Posterior cingulate gyrus (tissue), 11 donors: ENCODE measurements around the gene SEMA5B.
A peak's percentile ranks its signal among the peaks of the same experiment; 100 is the strongest.

Source experiments
- DNase-seq, 10 donors: peaks; one replicate each; pipeline versions ENCODE4 v3.0.0 to v3.0.0-alpha.2; 2020 to 2021; ENCODE audit warnings: mixed read lengths in 3 of 10
- intact Hi-C: fragments of 100-400 bp; cut with DNase I; formaldehyde crosslinking; loops from one replicate; pipeline ENCODE4 v1.15.1; 2023

The SEMA5B gene, protein sequence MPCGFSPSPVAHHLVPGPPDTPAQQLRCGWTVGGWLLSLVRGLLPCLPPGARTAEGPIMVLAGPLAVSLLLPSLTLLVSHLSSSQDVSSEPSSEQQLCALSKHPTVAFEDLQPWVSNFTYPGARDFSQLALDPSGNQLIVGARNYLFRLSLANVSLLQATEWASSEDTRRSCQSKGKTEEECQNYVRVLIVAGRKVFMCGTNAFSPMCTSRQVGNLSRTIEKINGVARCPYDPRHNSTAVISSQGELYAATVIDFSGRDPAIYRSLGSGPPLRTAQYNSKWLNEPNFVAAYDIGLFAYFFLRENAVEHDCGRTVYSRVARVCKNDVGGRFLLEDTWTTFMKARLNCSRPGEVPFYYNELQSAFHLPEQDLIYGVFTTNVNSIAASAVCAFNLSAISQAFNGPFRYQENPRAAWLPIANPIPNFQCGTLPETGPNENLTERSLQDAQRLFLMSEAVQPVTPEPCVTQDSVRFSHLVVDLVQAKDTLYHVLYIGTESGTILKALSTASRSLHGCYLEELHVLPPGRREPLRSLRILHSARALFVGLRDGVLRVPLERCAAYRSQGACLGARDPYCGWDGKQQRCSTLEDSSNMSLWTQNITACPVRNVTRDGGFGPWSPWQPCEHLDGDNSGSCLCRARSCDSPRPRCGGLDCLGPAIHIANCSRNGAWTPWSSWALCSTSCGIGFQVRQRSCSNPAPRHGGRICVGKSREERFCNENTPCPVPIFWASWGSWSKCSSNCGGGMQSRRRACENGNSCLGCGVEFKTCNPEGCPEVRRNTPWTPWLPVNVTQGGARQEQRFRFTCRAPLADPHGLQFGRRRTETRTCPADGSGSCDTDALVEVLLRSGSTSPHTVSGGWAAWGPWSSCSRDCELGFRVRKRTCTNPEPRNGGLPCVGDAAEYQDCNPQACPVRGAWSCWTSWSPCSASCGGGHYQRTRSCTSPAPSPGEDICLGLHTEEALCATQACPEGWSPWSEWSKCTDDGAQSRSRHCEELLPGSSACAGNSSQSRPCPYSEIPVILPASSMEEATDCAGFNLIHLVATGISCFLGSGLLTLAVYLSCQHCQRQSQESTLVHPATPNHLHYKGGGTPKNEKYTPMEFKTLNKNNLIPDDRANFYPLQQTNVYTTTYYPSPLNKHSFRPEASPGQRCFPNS

DNA sequence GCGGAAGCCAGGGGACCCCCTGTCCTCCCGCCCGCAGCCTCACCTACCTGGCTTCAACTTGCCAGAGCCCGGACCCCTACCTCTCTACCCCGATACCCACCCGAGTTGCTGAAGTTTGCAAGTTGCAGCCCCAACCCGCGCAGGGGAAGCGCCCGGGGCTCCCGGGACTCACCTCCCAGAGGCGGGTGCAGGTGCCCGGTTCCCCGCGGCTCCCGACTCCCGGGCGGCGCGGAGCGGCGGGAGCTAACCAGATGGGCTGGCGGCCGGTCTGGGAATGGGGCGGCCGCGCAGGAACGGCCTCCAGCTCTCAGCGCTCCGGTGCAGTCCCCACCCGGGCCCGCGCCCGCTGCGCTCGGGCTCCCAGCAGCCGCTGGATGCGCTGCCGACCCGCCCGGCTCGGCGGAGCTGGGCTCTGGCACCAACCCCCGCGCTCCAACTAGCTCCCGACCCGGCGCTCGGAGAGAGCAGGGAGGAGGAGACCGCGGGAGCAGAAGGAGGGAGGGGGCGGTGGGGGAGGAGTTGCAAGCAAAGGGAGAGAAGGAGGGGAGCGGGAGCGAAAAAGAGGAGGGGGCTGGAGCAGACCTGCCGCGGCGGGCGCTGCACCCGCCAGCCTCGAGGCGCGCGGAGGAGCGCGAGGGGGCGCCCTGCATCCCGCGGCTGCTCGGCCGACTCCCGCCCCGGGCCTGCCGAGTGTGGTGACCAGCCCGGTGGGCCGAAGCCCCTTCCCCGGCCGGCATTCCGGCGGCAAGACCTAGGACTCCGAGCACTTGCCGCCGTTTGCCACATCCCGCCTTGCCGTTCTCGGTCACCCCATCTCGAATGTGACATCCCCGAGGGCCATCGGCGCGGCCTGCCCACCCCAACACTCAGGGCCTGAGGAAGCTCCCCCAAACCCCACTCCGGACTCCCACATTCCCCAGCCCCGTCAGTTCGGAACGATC, at the start of gene SEMA5B:
Gene SEMA5B, minus strand, starts transcription at position 472 of the 941 bp plus-strand sequence. CDS start 66,500 bp downstream, outside the sequence.
- DNase-seq: peak in 9 of 10 donors; percentile 13 to 92 (median 39)
- intact Hi-C loops: loop anchor here (1.0 to 5.0 kb wide), 5 partner anchors 35 to 235 kb away; partner anchors contain the start of genes HSPBAP1 and PDIA5

DNA sequence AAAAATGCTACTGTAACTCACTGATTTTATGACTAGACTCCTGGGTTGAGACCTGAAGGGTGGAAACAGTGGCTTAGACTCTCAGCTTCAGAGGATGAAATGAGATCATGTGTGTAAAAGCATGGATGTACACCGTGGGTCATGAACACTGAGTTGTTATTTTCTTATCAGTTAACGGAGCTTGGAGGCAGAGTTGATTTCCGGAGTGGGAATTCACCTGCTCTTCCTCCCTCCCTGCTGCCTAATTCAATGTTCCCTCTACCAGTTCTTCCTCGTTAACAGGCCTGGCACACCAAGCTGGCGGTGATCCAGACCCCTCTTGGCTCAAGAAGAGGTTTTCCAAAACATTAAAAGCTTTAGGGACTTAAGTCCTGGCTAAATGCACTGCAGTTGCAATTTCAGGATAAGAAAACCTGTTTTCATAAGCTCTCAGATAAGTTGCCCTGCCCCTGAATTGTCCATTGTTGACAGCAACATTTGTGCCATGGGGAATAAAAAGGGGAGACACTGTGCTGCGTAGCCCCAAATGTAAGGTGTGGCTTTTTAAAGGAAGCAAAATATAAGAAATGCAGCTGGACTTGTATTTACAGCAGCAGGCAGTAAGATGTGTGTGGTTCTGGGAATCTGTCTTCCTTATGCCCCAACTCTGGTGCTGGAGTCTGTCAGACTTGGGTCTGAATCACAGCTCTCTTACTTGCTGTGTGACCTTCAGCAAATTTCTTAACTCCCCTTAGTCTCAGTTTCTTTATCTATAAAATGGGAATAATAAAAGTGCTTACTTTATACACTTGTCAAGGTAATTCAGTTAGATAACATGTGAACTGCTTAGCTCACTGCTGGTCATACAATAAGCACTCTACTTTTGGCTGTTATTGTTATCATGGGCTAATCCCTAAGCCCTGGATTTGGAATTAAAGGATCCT, 49.2 kb upstream of the SEMA5B start:
- intact Hi-C loops: no loop called here
- DNase-seq: peak in 5 of 10 donors; percentile 42 to 88 (median 52)

DNA sequence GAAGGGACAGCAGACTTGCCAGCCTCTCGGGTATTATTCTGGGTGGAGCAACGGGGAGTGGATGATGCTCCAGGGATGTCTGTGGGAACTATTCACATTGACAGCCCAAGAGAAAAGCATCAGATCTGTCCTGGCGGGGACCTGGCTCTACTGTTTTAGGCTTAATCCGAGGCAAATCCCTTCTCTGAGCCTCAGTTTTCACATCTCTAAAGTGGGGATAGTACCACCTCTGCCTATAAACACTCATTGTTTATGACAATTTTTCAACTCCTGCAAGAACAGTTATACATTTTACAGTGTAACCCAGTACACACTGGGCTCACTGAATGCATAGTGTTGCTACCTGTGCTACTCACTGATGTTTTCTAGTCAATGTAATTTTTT, 48.5 kb upstream of the SEMA5B start:
- DNase-seq: no peak
- intact Hi-C loops: no loop called here

DNA sequence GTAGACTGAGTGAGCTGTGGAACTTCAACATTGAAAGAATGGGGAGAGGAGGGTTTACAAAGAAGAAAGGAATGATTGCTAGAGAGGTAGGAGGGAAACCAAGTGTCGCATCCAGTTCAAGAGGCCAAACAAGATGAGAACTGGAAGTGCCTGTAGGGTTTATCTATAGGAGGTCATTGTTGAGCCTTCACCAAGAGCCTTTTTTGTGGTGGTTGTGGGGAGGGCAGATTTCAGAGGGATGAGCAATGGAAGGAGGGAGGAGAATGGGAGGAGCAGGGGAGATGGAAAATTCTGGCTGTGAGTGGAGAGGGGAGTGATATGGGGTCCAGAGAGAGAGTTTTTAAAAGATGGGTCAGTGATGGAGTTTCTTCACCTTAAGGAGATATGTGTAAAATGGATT, 47.8 kb upstream of the SEMA5B start:
- intact Hi-C loops: no loop called here
- no peak for DNase-seq

DNA sequence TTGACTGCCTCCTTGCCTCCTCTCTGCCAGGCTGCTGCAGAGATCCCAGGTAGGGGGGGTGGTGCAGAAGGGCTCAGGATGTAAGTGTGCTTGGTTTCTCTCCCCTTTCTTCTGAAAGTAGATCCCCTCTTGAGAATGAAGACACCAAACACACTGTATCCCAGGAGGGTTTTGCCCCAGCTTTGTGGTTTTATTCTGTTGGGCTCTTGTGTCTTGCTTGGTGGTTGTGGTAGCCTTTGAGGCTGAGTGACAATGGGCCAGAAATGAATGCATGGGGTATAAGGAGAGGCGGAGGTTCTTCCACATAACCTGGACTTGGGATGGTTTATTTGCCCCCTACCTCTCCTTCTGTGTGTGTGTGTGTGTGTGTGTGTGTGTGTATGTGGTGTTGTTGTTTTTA, 45.0 kb upstream of the SEMA5B start:
- intact Hi-C loops: no loop called here
- DNase-seq: no peak

DNA sequence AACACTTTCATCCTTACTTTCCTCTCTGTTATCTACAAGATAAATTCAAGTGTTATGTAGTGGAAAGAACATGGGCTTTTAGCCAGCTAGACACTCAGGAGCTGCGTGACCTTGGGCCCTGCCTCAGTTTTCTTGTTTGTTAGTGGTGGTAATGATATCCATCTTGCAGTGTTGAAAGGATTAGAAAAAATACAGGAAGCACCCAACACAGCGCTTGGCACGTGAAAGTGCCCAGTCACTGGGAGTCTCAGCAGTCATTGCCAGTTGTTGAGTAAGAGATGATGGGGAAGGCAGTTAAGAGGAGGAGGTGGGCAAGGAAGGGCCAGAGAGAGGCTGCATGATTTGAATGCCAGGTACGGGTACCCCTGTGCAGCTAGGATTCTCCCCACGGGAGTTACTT, 44.6 kb upstream of the SEMA5B start:
- no peak for DNase-seq
- intact Hi-C loops: no loop called here

DNA sequence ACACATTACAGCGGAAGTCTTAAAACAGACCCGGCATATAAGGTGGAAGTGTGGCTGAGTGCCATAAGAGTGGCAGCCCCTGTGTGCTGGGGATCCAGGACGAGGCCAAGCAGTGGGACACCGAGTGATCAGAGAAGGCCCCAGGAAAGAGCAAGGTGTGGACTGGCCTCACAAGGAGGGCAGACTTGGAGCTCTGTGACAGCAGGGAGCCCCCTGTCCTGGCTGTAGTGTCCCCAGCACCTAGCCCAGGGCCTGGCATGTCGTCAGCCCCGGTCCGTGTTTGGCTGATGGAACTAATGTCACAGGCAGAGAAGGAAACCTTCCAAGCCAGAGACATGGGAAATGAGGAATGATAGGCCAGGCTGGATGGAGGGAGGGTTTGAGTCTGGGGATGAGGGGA, 44.0 kb upstream of the SEMA5B start:
- intact Hi-C loops: no loop called here
- peak in 1 of 10 donors; percentile 72 for DNase-seq

DNA sequence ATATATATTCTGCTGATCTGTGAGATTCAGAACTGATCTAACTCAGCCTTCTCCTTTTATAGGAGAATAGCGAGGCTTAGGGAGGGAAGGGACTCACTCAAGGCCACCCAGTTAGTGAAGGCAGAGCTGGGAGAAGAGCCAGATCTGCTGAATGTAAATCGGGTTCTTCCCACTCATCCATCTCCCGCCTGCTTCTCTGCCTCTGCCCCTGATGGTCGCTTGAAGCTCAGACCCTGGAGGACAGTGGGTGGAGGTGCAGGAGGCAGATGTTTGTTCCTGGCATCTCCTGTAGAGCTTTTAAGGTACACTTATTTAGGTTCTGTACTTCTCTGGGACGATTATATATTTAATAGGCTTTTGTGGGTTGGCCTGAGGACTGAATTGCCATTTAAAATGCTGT, 43.6 kb upstream of the SEMA5B start:
- peak in 5 of 10 donors; percentile 28 to 84 (median 37) for DNase-seq
- intact Hi-C loops: no loop called here

DNA sequence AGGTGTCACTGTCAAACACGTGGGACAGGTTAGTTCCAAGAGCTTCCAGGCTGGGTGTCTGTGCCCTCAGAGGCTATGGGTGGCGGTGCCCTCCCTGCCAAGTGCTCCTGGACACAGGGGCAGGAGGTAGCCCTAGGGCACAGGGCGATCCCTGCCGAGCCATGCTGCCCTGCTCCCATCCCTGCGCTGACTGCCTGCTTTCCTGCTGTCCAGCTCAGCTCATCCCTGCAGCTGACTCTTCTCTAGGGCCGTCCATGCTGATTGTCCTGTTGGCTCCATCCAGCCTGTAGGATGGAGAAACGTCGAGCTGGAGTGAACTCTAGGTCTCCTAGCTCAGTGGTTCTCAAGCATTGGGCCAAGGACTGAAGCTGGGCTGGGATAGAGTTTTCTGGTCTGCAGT, 42.9 kb upstream of the SEMA5B start:
- DNase-seq: peak in 1 of 10 donors; percentile 73
- intact Hi-C loops: no loop called here

DNA sequence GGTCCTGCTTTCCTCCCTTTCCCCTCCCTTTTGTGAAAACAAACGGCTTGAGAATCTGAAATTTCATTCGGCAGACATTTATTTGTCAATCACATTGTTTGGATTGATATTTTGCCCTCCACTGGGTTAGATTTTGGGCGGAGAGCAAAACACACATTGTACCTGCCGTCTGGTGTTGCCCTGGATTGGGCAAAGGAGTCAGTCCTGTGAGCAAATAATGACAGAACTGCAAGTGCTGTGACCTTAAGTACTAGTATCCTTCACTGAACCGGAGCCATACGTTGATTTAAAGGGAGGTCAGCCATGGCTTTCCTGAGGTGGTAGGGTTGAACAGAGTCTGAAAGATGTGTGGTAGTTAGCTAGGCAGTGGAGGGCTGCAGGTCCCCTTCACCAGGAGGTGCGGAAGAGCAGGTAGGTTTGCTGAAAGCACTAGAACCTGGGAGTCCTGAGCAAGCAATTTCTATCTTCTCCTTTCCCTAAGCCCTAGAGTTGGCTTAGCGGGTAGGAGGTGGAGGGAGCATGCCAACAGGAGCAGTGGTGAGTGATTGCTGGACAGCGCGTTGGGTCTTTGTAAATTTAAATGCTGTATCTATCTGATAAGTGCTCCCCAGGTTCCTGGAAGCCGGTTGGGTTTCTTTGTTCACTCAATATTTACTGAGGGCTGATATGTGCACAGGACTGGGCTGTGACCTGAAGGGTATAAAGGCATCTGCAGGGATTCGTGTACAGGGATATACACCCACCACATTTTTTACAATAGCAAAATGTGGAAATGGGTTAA, 41.2 kb upstream of the SEMA5B start:
- DNase-seq: no peak
- intact Hi-C loops: loop anchor here (5.0 kb wide), 1 partner anchor 134 kb away; the partner anchor contains the start of gene SEC22A

DNA sequence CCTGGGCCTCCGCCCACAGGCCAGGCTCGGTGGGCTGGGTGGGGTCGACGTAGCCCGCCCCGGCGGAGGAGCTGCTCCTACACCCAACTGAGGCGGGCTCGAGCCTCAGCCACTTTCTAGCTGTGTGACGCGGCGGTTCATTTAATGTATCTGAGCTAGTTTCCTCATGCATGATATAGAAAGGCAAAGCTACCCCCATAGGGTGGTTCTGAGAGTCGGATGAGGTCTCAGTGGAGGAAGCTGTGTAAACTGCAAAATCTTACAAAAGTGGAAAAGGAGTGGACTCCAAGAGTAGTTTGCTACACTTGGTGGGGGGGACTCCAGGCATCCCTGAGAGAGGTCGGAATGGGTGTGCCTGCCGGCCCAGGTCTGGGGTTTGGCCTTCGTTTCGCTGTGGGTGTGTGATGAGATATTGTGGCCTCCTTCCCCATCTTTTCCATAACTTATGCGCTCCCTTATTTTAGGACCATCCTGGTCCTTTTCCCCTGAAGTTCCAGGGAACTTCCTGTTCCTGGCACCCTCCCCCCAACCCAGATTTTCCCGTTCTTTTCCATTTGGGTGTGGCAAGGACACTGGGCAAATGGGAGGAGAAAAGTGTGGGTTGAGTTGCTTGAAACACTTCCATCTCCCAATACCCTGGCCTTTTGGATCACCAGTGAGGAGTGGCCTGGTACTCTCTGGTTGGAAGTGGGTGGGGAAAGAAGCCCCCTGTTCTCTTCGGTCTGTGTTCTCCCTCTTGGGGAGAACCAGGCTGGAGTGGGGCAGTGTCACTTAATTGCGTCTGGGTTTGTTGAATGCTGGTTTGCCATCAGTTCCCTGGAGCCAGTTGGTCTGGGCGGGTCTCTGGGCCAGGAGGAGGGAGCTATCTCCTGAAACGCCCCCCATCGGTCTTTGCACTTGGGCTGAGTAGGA, 40.4 kb upstream of the SEMA5B start:
- intact Hi-C loops: loop anchor here (2.0 to 5.0 kb wide), 2 partner anchors 39 to 134 kb away; partner anchors contain the start of gene SEC22A
- peak in 1 of 10 donors; percentile 34 for DNase-seq

DNA sequence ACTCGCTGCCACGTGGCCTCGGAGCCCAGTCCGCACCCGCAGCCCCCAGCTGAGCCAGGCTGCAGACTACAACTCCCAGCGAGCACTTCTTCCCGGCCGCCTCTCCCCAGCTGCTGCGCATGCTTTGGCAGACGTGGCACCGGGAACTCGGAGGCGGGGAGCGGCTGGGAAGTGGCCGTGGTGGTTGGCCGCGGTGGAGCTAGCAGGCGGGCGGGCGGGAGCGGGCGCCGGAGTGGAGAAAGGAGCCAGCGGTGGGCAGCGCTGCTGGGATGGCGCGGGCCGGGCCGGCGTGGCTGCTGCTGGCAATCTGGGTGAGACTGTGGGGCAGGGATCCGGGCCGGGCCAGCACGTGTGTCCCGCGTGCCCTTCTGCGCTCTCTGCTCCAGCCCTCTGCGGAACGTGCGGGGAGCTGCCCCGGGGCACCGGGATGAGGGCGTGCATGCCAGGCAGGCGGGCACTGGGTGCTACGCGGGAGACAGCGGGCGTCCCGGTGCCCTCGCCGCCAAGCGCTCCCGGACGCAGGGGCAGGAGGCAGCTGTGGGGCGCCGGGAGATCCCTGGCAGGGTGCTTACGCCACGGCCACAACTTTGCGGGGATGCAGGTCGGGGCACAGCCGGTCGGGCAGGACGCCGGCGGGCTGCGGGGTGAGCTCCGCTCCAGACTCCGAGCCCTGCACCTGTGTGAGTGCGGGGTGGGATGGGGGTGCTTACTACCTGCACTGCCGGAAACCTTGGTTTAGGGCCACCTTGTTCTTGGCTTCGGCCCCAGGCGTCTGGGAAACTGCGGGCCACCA, 39.5 kb upstream of the SEMA5B start, which contains the start of gene PDIA5:
Gene PDIA5, plus strand, starts transcription at position 130 of the 793 bp plus-strand sequence. Its CDS starts 140 bp downstream, at position 270.
- intact Hi-C loops: loop anchor here (2.0 to 5.0 kb wide), 2 partner anchors 38 to 135 kb away; partner anchors contain the start of gene SEC22A
- peak; percentile 85 to 99 (median 93) for DNase-seq

DNA sequence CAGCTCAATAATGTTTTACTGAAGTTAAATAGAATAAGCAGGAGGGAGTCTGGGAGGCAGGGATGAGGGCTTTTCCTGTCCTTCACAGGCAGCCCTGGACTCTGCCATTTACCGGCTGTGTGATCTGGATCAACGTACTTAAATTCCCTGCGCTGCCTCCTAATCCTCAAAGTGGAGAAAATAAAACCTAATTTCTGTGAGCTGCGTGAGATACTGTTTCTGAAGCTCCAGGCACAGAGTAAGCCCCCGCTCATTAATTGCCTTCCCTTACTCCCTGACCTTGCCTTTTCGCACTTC, 39.0 kb upstream of the SEMA5B start:
- intact Hi-C loops: loop anchor here (2.0 to 5.0 kb wide), 2 partner anchors 38 to 136 kb away; partner anchors contain the start of gene SEC22A
- no peak for DNase-seq

DNA sequence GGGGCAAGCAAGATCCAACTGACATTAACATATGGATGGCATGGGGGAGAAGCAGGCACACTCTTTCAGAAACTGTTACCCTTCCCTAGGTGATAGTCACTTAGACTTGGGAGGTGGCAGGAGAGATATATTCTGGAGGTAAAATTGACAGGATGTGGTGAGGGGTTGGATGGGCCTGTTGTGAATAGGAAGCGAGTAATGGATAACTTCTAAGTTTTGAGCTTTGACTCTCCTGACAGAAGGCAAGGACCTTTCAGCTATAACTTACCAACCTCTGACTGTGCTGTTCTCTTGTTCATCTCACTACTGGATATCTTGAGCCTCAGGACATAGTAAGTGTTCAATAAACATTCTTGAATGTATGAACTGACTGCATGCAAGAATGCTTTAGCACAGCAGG, 37.4 kb upstream of the SEMA5B start:
- no peak for DNase-seq
- intact Hi-C loops: loop anchor here (5.0 kb wide), 1 partner anchor 137 kb away; the partner anchor contains the start of gene SEC22A

DNA sequence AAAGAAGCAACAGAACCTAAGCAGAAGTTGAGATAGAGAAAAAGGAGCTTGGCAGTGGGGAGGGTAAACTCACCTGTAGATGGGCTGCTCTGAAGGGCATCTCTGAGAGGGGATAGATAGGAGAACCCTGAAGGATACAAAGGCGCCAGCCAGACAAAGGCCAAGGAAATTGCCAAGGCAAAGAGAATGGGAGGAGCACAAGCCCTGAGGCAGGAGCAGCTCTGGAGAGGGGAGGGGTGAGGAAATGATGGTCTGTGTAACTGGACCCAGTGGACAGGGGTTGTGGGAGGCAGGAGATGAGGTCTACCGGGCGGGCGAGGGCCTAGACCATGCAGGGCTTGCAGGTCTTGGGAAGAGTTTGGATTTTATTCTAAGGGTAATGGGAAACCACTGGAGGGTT, 36.9 kb upstream of the SEMA5B start:
- peak in 1 of 10 donors; percentile 75 for DNase-seq
- intact Hi-C loops: no loop called here

DNA sequence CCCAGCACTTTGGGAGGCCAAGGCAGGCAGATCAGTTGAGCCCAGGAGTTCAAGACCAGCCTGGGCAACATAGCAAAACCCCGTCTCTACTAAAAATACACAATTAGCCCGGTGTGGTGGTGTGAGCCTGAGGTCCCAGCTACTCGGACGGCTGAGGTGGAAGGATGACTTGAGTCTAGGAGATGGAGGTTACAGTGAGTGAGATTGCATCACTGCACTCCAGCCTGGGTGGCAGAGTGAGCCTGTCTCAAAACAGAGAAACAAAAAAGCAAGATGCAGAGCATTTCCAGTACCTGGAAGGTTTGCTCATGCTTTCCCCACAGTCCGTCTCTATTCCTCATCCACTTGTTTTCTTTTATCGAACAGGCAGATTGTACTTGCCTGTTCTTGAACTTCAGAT, 35.5 kb upstream of the SEMA5B start:
- peak in 1 of 10 donors; percentile 14 for DNase-seq
- intact Hi-C loops: no loop called here
